Suprapubic skin (tissue), 4 donors: ENCODE results near the gene EIF4G3. TPM values are rescaled to one million over a fixed set of nuclear protein-coding genes. Genes with fewer than 3 reads are reported as not detected.
"Not testable (repeated sequence)": the region's sequence is repeated elsewhere in the genome, so short reads cannot be mapped to it uniquely, and the experiment has no call there.

Experiments
- DNase-seq, 2 donors: peaks; one replicate each; pipeline ENCODE4 v3.0.0-alpha.2; 2019; ENCODE audit warnings: low spot score in 2 of 2
- H3K27ac ChIP-seq: fragments of 200-600 bp; sonication (generic); one replicate; pipeline ENCODE4 v1.5.1; 2019
- H3K27me3 ChIP-seq: fragments of 200-600 bp; sonication (generic); one replicate; pipeline ENCODE4 v1.5.1; 2019
- H3K36me3 ChIP-seq: fragments of 200-600 bp; sonication (generic); one replicate; pipeline ENCODE4 v1.5.1; 2019
- H3K4me1 ChIP-seq: fragments of 200-600 bp; sonication (generic); one replicate; pipeline ENCODE4 v1.5.1; 2019
- H3K4me3 ChIP-seq: fragments of 200-600 bp; sonication (generic); one replicate; pipeline ENCODE4 v1.5.1; 2019; ENCODE audit warnings: mild to moderate bottlenecking
- H3K9me3 ChIP-seq: fragments of 200-600 bp; sonication (generic); one replicate; pipeline ENCODE4 v1.5.1; 2019
- EP300 ChIP-seq: sonication (generic); formaldehyde crosslinking; IDR thresholded peaks from one replicate; pipeline ENCODE4 v1.6.1; 2017; ENCODE audit warnings: antibody characterized with exemption
- POLR2A ChIP-seq, 2 donors: fragments of 450-650 bp; IDR thresholded peaks; one replicate each; pipeline ENCODE4 v1.6.1; 2017; ENCODE audit warnings: antibody characterized with exemption in 2 of 2, mild to moderate bottlenecking in 2 of 2, moderate library complexity in 2 of 2
- POLR2AphosphoS5 ChIP-seq, 3 donors: sonication (generic); formaldehyde crosslinking; IDR thresholded peaks; one replicate each; pipeline ENCODE4 v1.6.1; 2017; ENCODE audit warnings: antibody characterized with exemption in 3 of 3
- WGBS: methylation state at CpG from one replicate; pipeline ENCODE4 v1.1.5; 2018; 5-methylcytosine and 5-hydroxymethylcytosine counted together
- total RNA-seq, 4 donors: library from RNA; depleted of rRNA; stranded (reverse); fragments of >200 nt; gene quantifications; one replicate each; pipeline ENCODE4 v1.1.0, GENCODE V29; 2016
- TF ChIP-seq, protein P1 (sequence below), 2 donors: fragments of 200-600 bp in 1 of 2; fragments of 450-650 bp in 1 of 2; sonication (generic) in 1 of 2; IDR thresholded peaks; one replicate each; pipeline ENCODE4 v1.5.1; 2016 to 2019; ENCODE audit warnings: antibody characterized with exemption in 2 of 2, mild to moderate bottlenecking in 1 of 2, moderate library complexity in 1 of 2

EIF4G3 gene
- total RNA-seq, 4 donors from 2014 or later = 32.9 to 40.6 (median 39.5) TPM

GRCh38 chr1:21184276-21184675, 7.6 kb upstream of the EIF4G3 start:
- peak; percentile 6 to 53 for DNase-seq
- H3K27me3 ChIP-seq = no peaks in the 10 kb centered on the region
- no peak for TF ChIP-seq POLR2AphosphoS5 (IDR thresholded peaks at IDR 0.05)
- TF ChIP-seq EP300 = no peak
- TF ChIP-seq, protein P1, sequence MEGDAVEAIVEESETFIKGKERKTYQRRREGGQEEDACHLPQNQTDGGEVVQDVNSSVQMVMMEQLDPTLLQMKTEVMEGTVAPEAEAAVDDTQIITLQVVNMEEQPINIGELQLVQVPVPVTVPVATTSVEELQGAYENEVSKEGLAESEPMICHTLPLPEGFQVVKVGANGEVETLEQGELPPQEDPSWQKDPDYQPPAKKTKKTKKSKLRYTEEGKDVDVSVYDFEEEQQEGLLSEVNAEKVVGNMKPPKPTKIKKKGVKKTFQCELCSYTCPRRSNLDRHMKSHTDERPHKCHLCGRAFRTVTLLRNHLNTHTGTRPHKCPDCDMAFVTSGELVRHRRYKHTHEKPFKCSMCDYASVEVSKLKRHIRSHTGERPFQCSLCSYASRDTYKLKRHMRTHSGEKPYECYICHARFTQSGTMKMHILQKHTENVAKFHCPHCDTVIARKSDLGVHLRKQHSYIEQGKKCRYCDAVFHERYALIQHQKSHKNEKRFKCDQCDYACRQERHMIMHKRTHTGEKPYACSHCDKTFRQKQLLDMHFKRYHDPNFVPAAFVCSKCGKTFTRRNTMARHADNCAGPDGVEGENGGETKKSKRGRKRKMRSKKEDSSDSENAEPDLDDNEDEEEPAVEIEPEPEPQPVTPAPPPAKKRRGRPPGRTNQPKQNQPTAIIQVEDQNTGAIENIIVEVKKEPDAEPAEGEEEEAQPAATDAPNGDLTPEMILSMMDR (IDR thresholded peaks at IDR 0.05) = no peak
- no peak for TF ChIP-seq POLR2A (IDR thresholded peaks at IDR 0.05)
- H3K27ac ChIP-seq = no peak overlapping the region
- no peaks in the 10 kb centered on the region for H3K9me3 ChIP-seq
- 17% methylated on average over 1 of the region's 1 CpG for WGBS
- no peaks in the 10 kb centered on the region for H3K36me3 ChIP-seq
- H3K4me3 ChIP-seq = no peak overlapping the region
- H3K4me1 ChIP-seq = peaks cover 18% of the 10 kb centered on the region

- H3K4me1 ChIP-seq = peaks cover 7% of the 10 kb centered on the region
- H3K36me3 ChIP-seq = no peaks in the 10 kb centered on the region
- no peaks in the 10 kb centered on the region for H3K27me3 ChIP-seq
- no peaks in the 10 kb centered on the region for H3K9me3 ChIP-seq
- peak in 1 of 2 donors; percentile 77 for DNase-seq
- TF ChIP-seq EP300 (no peak), POLR2AphosphoS5 (IDR thresholded peaks at IDR 0.05) (no peak), POLR2A (IDR thresholded peaks at IDR 0.05) (no peak)
- H3K4me3 ChIP-seq = no peak overlapping the region
- no peak overlapping the region for H3K27ac ChIP-seq
- WGBS = 85% methylated on average over 7 of the region's 7 CpGs
Observed at GRCh38 chr1:21182181-21182731, 5.6 kb upstream of the EIF4G3 start.

DNA sequence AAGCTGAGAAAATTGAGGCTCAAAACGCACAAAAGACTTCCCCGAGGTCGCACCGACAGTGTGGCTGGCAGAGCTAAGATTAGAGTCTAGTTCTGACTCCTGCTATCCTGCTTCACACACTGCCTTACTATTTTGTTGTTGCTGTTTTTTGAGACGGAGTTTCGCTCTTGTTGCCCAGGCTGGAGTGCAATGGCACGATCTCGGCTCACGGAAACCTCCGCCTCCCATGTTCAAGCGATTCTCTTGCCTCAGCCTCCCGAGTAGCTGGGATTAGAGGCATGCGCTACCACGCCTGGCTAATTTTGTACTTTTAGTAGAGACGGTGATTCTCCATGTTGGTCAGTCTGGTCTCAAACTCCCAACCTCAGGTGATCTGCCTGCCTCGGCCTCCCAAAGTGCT, 1.6 kb upstream of the EIF4G3 start:
- H3K4me1 ChIP-seq = peaks cover 28% of the 10 kb centered on the region
- H3K9me3 ChIP-seq, H3K27me3 ChIP-seq, H3K4me3 ChIP-seq, H3K27ac ChIP-seq, H3K36me3 ChIP-seq, DNase-seq: not testable (repeated sequence)
- WGBS = 97% methylated on average over 16 of the region's 16 CpGs

GRCh38 chr1:21175670-21176581, 771 bp downstream of the EIF4G3 start:
- peaks cover 33% of the 10 kb centered on the region for H3K4me1 ChIP-seq
- H3K4me3 ChIP-seq = peak overlapping the region; percentile 90
- DNase-seq = peak; percentile 72 to 78
- H3K36me3 ChIP-seq = no peaks in the 10 kb centered on the region
- 0% methylated on average over 4 of the region's 69 CpGs for WGBS
- TF ChIP-seq, protein P1 (IDR thresholded peaks at IDR 0.05) = no peak
- TF ChIP-seq POLR2AphosphoS5 (IDR thresholded peaks at IDR 0.05) = no peak
- TF ChIP-seq EP300 = no peak
- TF ChIP-seq POLR2A (IDR thresholded peaks at IDR 0.05) = no peak
- no peaks in the 10 kb centered on the region for H3K9me3 ChIP-seq
- H3K27me3 ChIP-seq = no peaks in the 10 kb centered on the region
- H3K27ac ChIP-seq = peak overlapping the region; percentile 92

GRCh38 chr1:21175324-21175669, 1.4 kb downstream of the EIF4G3 start:
- DNase-seq = peak in 1 of 2 donors; percentile 74
- H3K4me3 ChIP-seq = peak overlapping the region; percentile 90
- TF ChIP-seq POLR2AphosphoS5 (IDR thresholded peaks at IDR 0.05) (no peak), EP300 (no peak), POLR2A (IDR thresholded peaks at IDR 0.05) (no peak)
- TF ChIP-seq, protein P1 (IDR thresholded peaks at IDR 0.05) = no peak
- H3K9me3 ChIP-seq = no peaks in the 10 kb centered on the region
- H3K4me1 ChIP-seq = peaks cover 37% of the 10 kb centered on the region
- peak overlapping the region; percentile 92 for H3K27ac ChIP-seq
- no peaks in the 10 kb centered on the region for H3K36me3 ChIP-seq
- 0% methylated on average over 6 of the region's 6 CpGs for WGBS
- H3K27me3 ChIP-seq = no peaks in the 10 kb centered on the region

- TF ChIP-seq EP300 (no peak), POLR2A (IDR thresholded peaks at IDR 0.05) (no peak), POLR2AphosphoS5 (IDR thresholded peaks at IDR 0.05) (no peak)
- TF ChIP-seq, protein P1 (IDR thresholded peaks at IDR 0.05) = no peak
- no peak for DNase-seq
Observed at GRCh38 chr1:21174654-21175323, 1.9 kb downstream of the EIF4G3 start.

More at GRCh38 chr1:21174654-21175323, 1.9 kb downstream of the EIF4G3 start:
- peak overlapping the region; percentile 90 for H3K4me3 ChIP-seq
- H3K9me3 ChIP-seq = no peaks in the 10 kb centered on the region
- no peaks in the 10 kb centered on the region for H3K27me3 ChIP-seq
- H3K4me1 ChIP-seq = peaks cover 37% of the 10 kb centered on the region
- 11% methylated on average over 12 of the region's 12 CpGs for WGBS
- peak overlapping the region; percentile 92 for H3K27ac ChIP-seq
- H3K36me3 ChIP-seq = no peaks in the 10 kb centered on the region
